PC-3 (cell line): Measurements from ENCODE around the gene NCAPD2.
"Not testable (repeated sequence)": the region's sequence is repeated elsewhere in the genome, so short reads cannot be mapped to it uniquely, and the experiment has no call there.

Experiments
- CTCF ChIP-seq: fragments of 300-600 bp; sonication (generic); conservative IDR thresholded peaks from 2 replicates; pipeline ENCODE4 v1.5.1; 2017; ENCODE audit warnings: antibody characterized with exemption, low read depth, mild to moderate bottlenecking, low read length
- EZH2phosphoT487 ChIP-seq: fragments of 300-600 bp; sonication (generic); IDR thresholded peaks from 2 replicates; pipeline ENCODE4 v1.6.1; 2018; ENCODE audit warnings: mild to moderate bottlenecking, antibody characterized with exemption, low read length, borderline replicate concordance

- TF ChIP-seq CTCF, EZH2phosphoT487: not testable (repeated sequence)
Observed at GRCh38 chr12:6490673-6491072, 3.2 kb upstream of the NCAPD2 start.
